Measurements from ENCODE around the gene PRKCA.
"Not testable (repeated sequence)": the region's sequence is repeated elsewhere in the genome, so short reads cannot be mapped to it uniquely, and the experiment has no call there.

DNA sequence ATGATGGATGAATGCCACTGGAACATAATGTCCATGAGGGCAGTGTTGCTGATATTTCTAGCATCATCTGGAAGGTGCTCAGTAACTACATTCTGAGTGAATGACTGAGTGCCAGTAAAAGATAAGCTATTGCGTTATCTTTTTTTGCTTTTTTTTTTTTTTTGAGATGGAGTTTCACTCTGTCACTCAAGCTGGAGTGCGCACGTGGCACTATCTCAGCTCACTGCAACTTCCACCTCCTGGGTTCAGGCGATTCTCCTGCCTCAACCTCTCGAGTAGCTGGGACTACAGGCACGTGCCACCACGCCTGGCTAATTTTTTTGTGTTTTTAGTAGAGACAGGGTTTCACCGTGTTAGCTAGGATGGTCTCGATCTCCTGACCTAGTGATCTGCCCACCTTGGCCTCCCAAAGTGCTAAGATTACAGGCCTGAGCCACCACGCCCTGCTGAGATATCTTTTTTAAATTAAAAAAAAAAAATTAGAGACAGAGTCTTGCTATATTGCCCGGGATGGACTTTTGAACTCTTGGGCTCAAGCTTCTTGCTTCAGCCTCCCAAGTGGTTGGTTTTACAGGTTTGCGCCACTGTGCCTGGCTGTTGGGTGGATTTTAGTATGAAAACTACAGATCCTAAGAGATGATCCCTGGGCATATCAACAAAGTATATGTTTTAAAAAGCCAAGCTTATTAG, 43.7 kb downstream of the PRKCA start:
- TF ChIP-seq GLIS3 (CRISPR knock-in tag; IDR thresholded peaks at IDR 0.05); ZNF8 (CRISPR knock-in tag; IDR thresholded peaks at IDR 0.05); ARNTL (CRISPR knock-in tag; IDR thresholded peaks at IDR 0.05; ENCODE audit: borderline replicate concordance, low read depth); RARB (CRISPR knock-in tag; IDR thresholded peaks at IDR 0.05); CSDC2 (CRISPR knock-in tag; IDR thresholded peaks at IDR 0.05); ZNF70 (CRISPR knock-in tag; IDR thresholded peaks at IDR 0.05); ZFP30 (CRISPR knock-in tag; IDR thresholded peaks at IDR 0.05): not testable (repeated sequence)
- TF ChIP-seq, protein P1, sequence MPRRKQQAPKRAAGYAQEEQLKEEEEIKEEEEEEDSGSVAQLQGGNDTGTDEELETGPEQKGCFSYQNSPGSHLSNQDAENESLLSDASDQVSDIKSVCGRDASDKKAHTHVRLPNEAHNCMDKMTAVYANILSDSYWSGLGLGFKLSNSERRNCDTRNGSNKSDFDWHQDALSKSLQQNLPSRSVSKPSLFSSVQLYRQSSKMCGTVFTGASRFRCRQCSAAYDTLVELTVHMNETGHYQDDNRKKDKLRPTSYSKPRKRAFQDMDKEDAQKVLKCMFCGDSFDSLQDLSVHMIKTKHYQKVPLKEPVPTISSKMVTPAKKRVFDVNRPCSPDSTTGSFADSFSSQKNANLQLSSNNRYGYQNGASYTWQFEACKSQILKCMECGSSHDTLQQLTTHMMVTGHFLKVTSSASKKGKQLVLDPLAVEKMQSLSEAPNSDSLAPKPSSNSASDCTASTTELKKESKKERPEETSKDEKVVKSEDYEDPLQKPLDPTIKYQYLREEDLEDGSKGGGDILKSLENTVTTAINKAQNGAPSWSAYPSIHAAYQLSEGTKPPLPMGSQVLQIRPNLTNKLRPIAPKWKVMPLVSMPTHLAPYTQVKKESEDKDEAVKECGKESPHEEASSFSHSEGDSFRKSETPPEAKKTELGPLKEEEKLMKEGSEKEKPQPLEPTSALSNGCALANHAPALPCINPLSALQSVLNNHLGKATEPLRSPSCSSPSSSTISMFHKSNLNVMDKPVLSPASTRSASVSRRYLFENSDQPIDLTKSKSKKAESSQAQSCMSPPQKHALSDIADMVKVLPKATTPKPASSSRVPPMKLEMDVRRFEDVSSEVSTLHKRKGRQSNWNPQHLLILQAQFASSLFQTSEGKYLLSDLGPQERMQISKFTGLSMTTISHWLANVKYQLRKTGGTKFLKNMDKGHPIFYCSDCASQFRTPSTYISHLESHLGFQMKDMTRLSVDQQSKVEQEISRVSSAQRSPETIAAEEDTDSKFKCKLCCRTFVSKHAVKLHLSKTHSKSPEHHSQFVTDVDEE (CRISPR knock-in tag; IDR thresholded peaks at IDR 0.05), result not testable (repeated sequence)
